Measurements from ENCODE around the gene PUDP. TPM values are rescaled to one million over a fixed set of nuclear protein-coding genes. Genes with fewer than 3 reads are reported as not detected.

Gene PUDP
- total RNA-seq, 2 experiments from 2014 or later, result 16.3 to 19.1 TPM

Small RNA genes within 50 kb of the gene (microRNA-seq; reads per million reads assigned to microRNA genes)
- gene MIR4767, result not detected

Other genes with a start within 250 kb of the PUDP start
- 1 to 10 TPM; 1.5 to 1.7 TPM for gene STS, start 441 bp downstream of the PUDP start, total RNA-seq